GM12878 (cell line): ENCODE data around the gene TM4SF1. TPM values are rescaled to one million over a fixed set of nuclear protein-coding genes. Genes with fewer than 3 reads are reported as not detected.

Experiments
- polyA plus RNA-seq, 11 experiments: library from polyadenylated mRNA; depleted of rRNA in 4 of 11; unstranded in 6 of 11; stranded (reverse) in 5 of 11; fragments of >200 nt; fragmentation: Nextera tagmentation in 4 of 11; fragmentation: Illumina TruSeq in 1 of 11; extraction: Ambion mirVana in 4 of 11; extraction: Trizol in 1 of 11; gene quantifications; 1 replicate in 1 of 11; 2 replicates in 10 of 11; pipeline versions ENCODE4 v1.2.1 to v1.2.3, GENCODE V29; 2011 to 2016; ENCODE audit warnings: inconsistent platforms in 2 of 11, missing spikeins in 2 of 11, low read depth in 1 of 11
- total RNA-seq, 4 experiments: library from RNA; depleted of rRNA in 3 of 4; stranded (reverse); fragments of >200 nt in 3 of 4; fragmentation: Illumina TruSeq in 1 of 4; extraction: Trizol in 1 of 4; gene quantifications; 2 replicates each; pipeline versions ENCODE4 v1.2.1 to v1.2.3, GENCODE V29; 2013 to 2021

Gene TM4SF1
- total and polyA plus RNA-seq, 10 of the 15 experiments (the other 5 are each of a cell fraction or from before 2014, with no cell fraction given) = 0.05 to 1.2 TPM; not detected in 8

Other genes with a start within 250 kb of the TM4SF1 start
- gene HPS3, start 248.0 kb downstream of the TM4SF1 start, total RNA-seq (2014; rRNA removed) = 14.4 and 15.8 TPM in 2 replicates
- 15.2 and 15.4 TPM in 2 replicates for gene HPS3, start 248.0 kb downstream of the TM4SF1 start, total RNA-seq (2014; rRNA removed; fragmentation: Illumina TruSeq; extraction: Trizol)
- gene HPS3, start 248.0 kb downstream of the TM4SF1 start, total RNA-seq (2021) = 11.9 and 12.9 TPM in 2 replicates
- gene HPS3, start 248.0 kb downstream of the TM4SF1 start, polyA plus RNA-seq (2011; rRNA removed) = 24.5 and 30.5 TPM in 2 replicates
- 15.9 and 19.3 TPM in 2 replicates for gene HPS3, start 248.0 kb downstream of the TM4SF1 start, polyA plus RNA-seq (2014; fragmentation: Illumina TruSeq; extraction: Trizol)
- 1 to 10 TPM; 2.7 to 4.5 TPM for gene HPS3, start 248.0 kb downstream of the TM4SF1 start, polyA plus RNA-seq (2014; fragmentation: Nextera tagmentation; extraction: Ambion mirVana)
- 12.0 and 12.9 TPM in 2 replicates for gene HPS3, start 248.0 kb downstream of the TM4SF1 start, polyA plus RNA-seq (2014; rRNA removed)
- 10 to 100 TPM; 21.8 to 26.5 TPM for gene HPS3, start 248.0 kb downstream of the TM4SF1 start, polyA plus RNA-seq (2016; fragmentation: Nextera tagmentation; extraction: Ambion mirVana)
- gene CP, start 155.8 kb downstream of the TM4SF1 start, total RNA-seq (2014; rRNA removed) = not detected in 2 replicates
- gene CP, start 155.8 kb downstream of the TM4SF1 start, total RNA-seq (2014; rRNA removed; fragmentation: Illumina TruSeq; extraction: Trizol) = not detected in 2 replicates
- 0.51 and 1.2 TPM in 2 replicates for gene CP, start 155.8 kb downstream of the TM4SF1 start, total RNA-seq (2021)
- 0.06 TPM in 1 of 2 replicates, not detected in the other for gene CP, start 155.8 kb downstream of the TM4SF1 start, polyA plus RNA-seq (2011; rRNA removed)
- not detected in 2 replicates for gene CP, start 155.8 kb downstream of the TM4SF1 start, polyA plus RNA-seq (2014; fragmentation: Illumina TruSeq; extraction: Trizol)
- gene CP, start 155.8 kb downstream of the TM4SF1 start, polyA plus RNA-seq (2014; fragmentation: Nextera tagmentation; extraction: Ambion mirVana) = under 1 TPM in 1 of 2 experiments, not detected in 1; 0.14 TPM
- not detected in 2 replicates for gene CP, start 155.8 kb downstream of the TM4SF1 start, polyA plus RNA-seq (2014; rRNA removed)
- gene CP, start 155.8 kb downstream of the TM4SF1 start, polyA plus RNA-seq (2016; fragmentation: Nextera tagmentation; extraction: Ambion mirVana) = under 1 TPM; 0.21 to 0.39 TPM
- gene TM4SF18, start 44.0 kb downstream of the TM4SF1 start, total RNA-seq (2014; rRNA removed) = not detected in 2 replicates
- not detected in 2 replicates for gene TM4SF18, start 44.0 kb downstream of the TM4SF1 start, total RNA-seq (2014; rRNA removed; fragmentation: Illumina TruSeq; extraction: Trizol)
- gene TM4SF18, start 44.0 kb downstream of the TM4SF1 start, total RNA-seq (2021) = not detected in 2 replicates
- gene TM4SF18, start 44.0 kb downstream of the TM4SF1 start, polyA plus RNA-seq (2011; rRNA removed) = not detected in 2 replicates
- 0.01 TPM in 1 of 2 replicates, not detected in the other for gene TM4SF18, start 44.0 kb downstream of the TM4SF1 start, polyA plus RNA-seq (2014; fragmentation: Illumina TruSeq; extraction: Trizol)
- gene TM4SF18, start 44.0 kb downstream of the TM4SF1 start, polyA plus RNA-seq (2014; fragmentation: Nextera tagmentation; extraction: Ambion mirVana) = not detected
- gene TM4SF18, start 44.0 kb downstream of the TM4SF1 start, polyA plus RNA-seq (2014; rRNA removed) = not detected in 2 replicates
- not detected for gene TM4SF18, start 44.0 kb downstream of the TM4SF1 start, polyA plus RNA-seq (2016; fragmentation: Nextera tagmentation; extraction: Ambion mirVana)
- gene TM4SF4, start 97.0 kb upstream of the TM4SF1 start, total RNA-seq (2014; rRNA removed) = not detected in 2 replicates
- not detected in 2 replicates for gene TM4SF4, start 97.0 kb upstream of the TM4SF1 start, total RNA-seq (2014; rRNA removed; fragmentation: Illumina TruSeq; extraction: Trizol)
- 1.3 and 1.7 TPM in 2 replicates for gene TM4SF4, start 97.0 kb upstream of the TM4SF1 start, total RNA-seq (2021)
- not detected in 2 replicates for gene TM4SF4, start 97.0 kb upstream of the TM4SF1 start, polyA plus RNA-seq (2011; rRNA removed)
- gene TM4SF4, start 97.0 kb upstream of the TM4SF1 start, polyA plus RNA-seq (2014; fragmentation: Illumina TruSeq; extraction: Trizol) = not detected in 2 replicates
- under 1 TPM in 1 of 2 experiments, not detected in 1; 0.06 TPM for gene TM4SF4, start 97.0 kb upstream of the TM4SF1 start, polyA plus RNA-seq (2014; fragmentation: Nextera tagmentation; extraction: Ambion mirVana)
- not detected in 2 replicates for gene TM4SF4, start 97.0 kb upstream of the TM4SF1 start, polyA plus RNA-seq (2014; rRNA removed)
- gene TM4SF4, start 97.0 kb upstream of the TM4SF1 start, polyA plus RNA-seq (2016; fragmentation: Nextera tagmentation; extraction: Ambion mirVana) = not detected